ENCODE data around the gene TMEM271.

GRCh38 chr4:537436-538264, 38.4 kb downstream of the TMEM271 start:
- TF ChIP-seq EZH2 (IDR thresholded peaks at IDR 0.05; ENCODE audit: borderline replicate concordance, insufficient read depth, low read length, poor library complexity, severe bottlenecking), result no peak
- TF ChIP-seq EP300 (conservative IDR thresholded peaks at IDR 0.05; ENCODE audit: poor library complexity, severe bottlenecking), result no peak
- TF ChIP-seq POLR2AphosphoS5 (IDR thresholded peaks at IDR 0.05), result no peak
- TF ChIP-seq CTCF (IDR thresholded peaks at IDR 0.05; ENCODE audit: poor library complexity, severe bottlenecking), result no peak
- TF ChIP-seq SMC3 (conservative IDR thresholded peaks at IDR 0.05; ENCODE audit: poor library complexity), result no peak

Data from neural cell (in vitro differentiated cells).